Breast epithelium (tissue), 4 donors: ENCODE measurements around the gene SERPINB8. TPM values are rescaled to one million over a fixed set of nuclear protein-coding genes. Genes with fewer than 3 reads are reported as not detected.

ENCODE experiments used
- DNase-seq, 2 donors: peaks; one replicate each; pipeline ENCODE4 v3.0.0-alpha.2; 2019; ENCODE audit warnings: low spot score in 2 of 2
- H3K27ac ChIP-seq, 2 donors: fragments of 200-600 bp; sonication (generic) in 1 of 2; one replicate each; pipeline ENCODE4 v1.5.1; 2016 to 2019; ENCODE audit warnings: mild to moderate bottlenecking in 1 of 2
- H3K27me3 ChIP-seq, 2 donors: fragments of 200-600 bp; sonication (generic) in 1 of 2; one replicate each; pipeline versions ENCODE4 v1.5.1 to v1.6.0; 2017 to 2019; ENCODE audit warnings: control low read depth in 1 of 2, mild to moderate bottlenecking in 1 of 2
- H3K36me3 ChIP-seq: fragments of 200-600 bp; one replicate; pipeline ENCODE4 v1.5.1; 2019
- H3K4me1 ChIP-seq, 2 donors: fragments of 200-600 bp; sonication (generic); one replicate each; pipeline ENCODE4 v1.5.1; 2016 to 2019; ENCODE audit warnings: control low read depth in 1 of 2
- H3K4me3 ChIP-seq, 3 donors: fragments of 200-600 bp; sonication (generic); 1 replicate in 2 of 3; 2 replicates in 1 of 3; pipeline ENCODE4 v1.5.1; 2016 to 2019; ENCODE audit warnings: mild to moderate bottlenecking in 3 of 3, moderate library complexity in 2 of 3
- H3K9me3 ChIP-seq, 2 donors: fragments of 200-600 bp; sonication (generic) in 1 of 2; one replicate each; pipeline ENCODE4 v1.5.1; 2016 to 2019; ENCODE audit warnings: control low read depth in 1 of 2
- POLR2A ChIP-seq: fragments of 450-650 bp; IDR thresholded peaks from one replicate; pipeline ENCODE4 v1.6.1; 2016; ENCODE audit warnings: antibody characterized with exemption, mild to moderate bottlenecking, moderate library complexity
- POLR2AphosphoS5 ChIP-seq, 3 donors: sonication (generic); formaldehyde crosslinking; IDR thresholded peaks; one replicate each; pipeline ENCODE4 v1.6.1; 2017; ENCODE audit warnings: antibody characterized with exemption in 3 of 3
- intact Hi-C: fragments of 100-400 bp; cut with DNase I; formaldehyde crosslinking; loops from one replicate; pipeline ENCODE4 v1.15.1; 2023; ENCODE audit warnings: low total_unique reads
- total RNA-seq, 3 donors: library from RNA; depleted of rRNA; stranded (reverse); fragments of >200 nt; gene quantifications; one replicate each; pipeline ENCODE4 v1.1.0, GENCODE V29; 2016
- TF ChIP-seq, protein P1 (sequence below), 3 donors: fragments of 450-650 bp; IDR thresholded peaks; one replicate each; pipeline ENCODE4 v1.5.1; 2016 to 2017; ENCODE audit warnings: antibody characterized with exemption in 3 of 3, mild to moderate bottlenecking in 3 of 3, moderate library complexity in 3 of 3

SERPINB8 gene
- total RNA-seq, 3 donors from 2014 or later = 13.1 to 16.0 (median 13.5) TPM

DNA sequence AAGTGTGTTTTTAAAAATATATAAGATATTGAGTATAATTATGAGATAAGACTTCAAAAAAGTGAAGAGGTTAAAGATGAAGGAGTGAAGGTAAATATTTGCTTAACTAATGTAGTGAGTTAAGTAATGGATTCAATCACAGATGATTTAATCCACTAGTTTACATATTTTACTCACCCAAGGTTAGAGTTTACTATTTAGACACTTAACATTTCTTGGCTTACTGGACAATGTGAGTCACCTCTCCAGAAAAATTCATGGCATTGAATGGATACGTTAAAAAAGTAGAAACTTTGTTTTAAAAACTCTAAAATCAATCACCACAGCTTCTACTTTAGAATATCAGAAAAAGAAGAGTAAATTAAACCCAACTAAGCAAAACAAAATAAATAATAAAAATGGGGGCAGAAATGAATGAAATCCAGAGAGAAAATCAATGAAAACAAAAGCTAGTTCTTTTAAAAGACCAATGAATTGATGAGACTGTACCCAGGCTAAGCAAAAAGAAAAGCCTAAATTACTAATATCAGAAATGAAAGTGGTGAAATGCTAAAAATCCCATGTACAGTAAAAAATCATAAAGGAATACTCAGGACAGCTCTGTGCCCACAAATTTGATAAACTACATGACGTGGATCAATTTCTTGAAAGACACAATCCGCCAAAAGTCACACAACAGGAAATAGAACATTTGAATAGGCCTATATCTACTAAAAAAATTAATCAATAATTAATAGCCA lies 22.7 kb upstream of the SERPINB8 start:
- no peak for DNase-seq
- Histone ChIP-seq H3K4me3 (no peak overlapping the region), H3K27me3 (no peaks in the 10 kb centered on the region), H3K27ac (no peak overlapping the region), H3K4me1 (no peaks in the 10 kb centered on the region), H3K9me3 (peaks cover 0 to 7% of the 10 kb centered on the region in 2 donors), H3K36me3 (no peaks in the 10 kb centered on the region)
- intact Hi-C loops = no loop called here
- TF ChIP-seq, protein P1, sequence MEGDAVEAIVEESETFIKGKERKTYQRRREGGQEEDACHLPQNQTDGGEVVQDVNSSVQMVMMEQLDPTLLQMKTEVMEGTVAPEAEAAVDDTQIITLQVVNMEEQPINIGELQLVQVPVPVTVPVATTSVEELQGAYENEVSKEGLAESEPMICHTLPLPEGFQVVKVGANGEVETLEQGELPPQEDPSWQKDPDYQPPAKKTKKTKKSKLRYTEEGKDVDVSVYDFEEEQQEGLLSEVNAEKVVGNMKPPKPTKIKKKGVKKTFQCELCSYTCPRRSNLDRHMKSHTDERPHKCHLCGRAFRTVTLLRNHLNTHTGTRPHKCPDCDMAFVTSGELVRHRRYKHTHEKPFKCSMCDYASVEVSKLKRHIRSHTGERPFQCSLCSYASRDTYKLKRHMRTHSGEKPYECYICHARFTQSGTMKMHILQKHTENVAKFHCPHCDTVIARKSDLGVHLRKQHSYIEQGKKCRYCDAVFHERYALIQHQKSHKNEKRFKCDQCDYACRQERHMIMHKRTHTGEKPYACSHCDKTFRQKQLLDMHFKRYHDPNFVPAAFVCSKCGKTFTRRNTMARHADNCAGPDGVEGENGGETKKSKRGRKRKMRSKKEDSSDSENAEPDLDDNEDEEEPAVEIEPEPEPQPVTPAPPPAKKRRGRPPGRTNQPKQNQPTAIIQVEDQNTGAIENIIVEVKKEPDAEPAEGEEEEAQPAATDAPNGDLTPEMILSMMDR (IDR thresholded peaks at IDR 0.05) = no peak
- TF ChIP-seq POLR2A = no peak
- TF ChIP-seq POLR2AphosphoS5 (IDR thresholded peaks at IDR 0.05) = no peak

DNA sequence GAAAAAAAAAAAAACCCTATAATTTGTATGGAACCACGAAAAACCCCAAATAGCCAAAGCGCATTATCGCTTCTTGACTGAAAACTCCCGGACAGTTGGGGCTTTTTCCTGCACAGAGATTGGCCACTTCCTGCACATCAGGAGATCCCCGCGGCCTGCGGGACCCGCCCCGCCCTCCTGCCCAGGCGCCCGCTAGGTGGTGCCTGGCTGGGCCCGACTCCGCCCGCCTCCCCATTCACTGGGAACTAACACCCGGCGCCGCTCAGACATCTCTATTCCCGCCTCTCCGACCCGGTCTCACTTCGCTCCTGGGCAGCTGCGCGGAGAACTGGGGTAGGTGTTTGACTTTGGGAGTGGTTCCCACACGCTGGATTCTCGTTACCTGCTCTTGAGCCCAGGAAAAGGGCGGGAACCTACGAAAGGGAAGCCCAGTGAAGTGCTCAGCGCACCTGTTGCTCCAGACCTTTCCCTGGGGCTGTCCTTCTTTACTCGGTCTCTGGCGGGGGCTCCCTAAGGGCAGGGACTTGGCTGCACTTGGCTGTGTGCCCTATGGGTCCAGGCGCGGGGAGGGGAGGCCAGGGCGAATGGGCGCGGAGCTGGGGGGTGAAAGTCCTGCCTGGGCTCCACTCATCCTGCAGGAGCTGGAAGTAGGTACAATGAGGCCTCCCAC lies 20.7 kb upstream of the SERPINB8 start, which contains the start of gene HMSD:
Gene HMSD (plus strand): TSS at position 234 of the 670 bp plus-strand sequence. CDS start 4,155 bp downstream, outside the sequence.
- no peaks in the 10 kb centered on the region for H3K4me1 ChIP-seq
- H3K27ac ChIP-seq = no peak within 1 kb of the TSS
- H3K9me3 ChIP-seq = peaks cover 0 to 7% of the 10 kb centered on the region in 2 donors
- intact Hi-C loops = no loop called here
- no peaks in the 10 kb centered on the region for H3K27me3 ChIP-seq
- TF ChIP-seq POLR2AphosphoS5 (IDR thresholded peaks at IDR 0.05) (no peak), POLR2A (no peak)
- TF ChIP-seq, protein P1 (IDR thresholded peaks at IDR 0.05) = no peak
- DNase-seq = no peak
- H3K36me3 ChIP-seq = no peaks in the 10 kb centered on the region
- peak within 1 kb of the TSS; percentile 10 to 56 (median 25) for H3K4me3 ChIP-seq

DNA sequence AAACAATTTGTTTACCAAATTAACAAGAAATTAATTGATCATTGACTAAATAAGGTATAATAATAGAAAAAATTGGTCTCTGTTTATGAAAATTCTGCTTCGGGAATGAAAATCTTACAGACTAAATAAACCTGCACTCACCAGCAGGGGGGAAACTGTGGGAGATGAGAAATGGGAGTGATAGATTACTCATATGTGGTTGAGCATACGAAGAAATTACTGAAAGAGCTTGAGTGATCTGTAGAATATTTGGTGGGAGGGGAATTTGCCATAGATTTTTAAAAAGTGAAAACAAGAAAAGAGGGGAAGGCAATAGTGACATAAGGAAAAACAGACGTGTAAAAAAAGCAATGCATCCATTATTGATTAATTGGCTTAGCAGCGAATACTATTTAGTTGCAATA lies 18.6 kb upstream of the SERPINB8 start:
- Histone ChIP-seq H3K27ac (no peak overlapping the region), H3K9me3 (no peaks in the 10 kb centered on the region), H3K4me3 (no peak overlapping the region), H3K27me3 (peaks cover 0 to 8% of the 10 kb centered on the region in 2 donors), H3K36me3 (no peaks in the 10 kb centered on the region), H3K4me1 (no peaks in the 10 kb centered on the region)
- no peak for DNase-seq
- TF ChIP-seq POLR2AphosphoS5 (IDR thresholded peaks at IDR 0.05) = no peak
- TF ChIP-seq POLR2A = no peak
- intact Hi-C loops = no loop called here

DNA sequence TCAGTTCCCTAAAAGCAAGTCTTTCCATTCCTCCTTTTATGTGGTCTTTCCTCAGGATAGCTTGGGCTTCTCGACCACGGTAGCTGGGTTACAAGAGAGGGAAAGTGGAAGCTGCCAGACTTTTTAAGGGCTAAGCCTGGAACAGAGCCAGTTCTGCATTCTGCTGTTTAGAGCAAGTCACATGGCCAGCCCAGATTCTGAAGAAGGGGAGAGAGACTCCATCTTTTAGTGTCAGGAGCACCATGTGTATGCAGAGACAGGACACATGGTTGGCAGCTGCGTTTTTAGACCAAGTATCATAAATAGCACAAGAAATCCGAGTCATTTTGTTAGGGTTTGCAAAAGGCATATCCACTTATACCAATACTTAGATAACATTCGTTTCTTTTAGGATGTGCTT lies 16.1 kb upstream of the SERPINB8 start:
- H3K4me3 ChIP-seq = no peak overlapping the region
- no peaks in the 10 kb centered on the region for H3K36me3 ChIP-seq
- H3K27ac ChIP-seq = no peak overlapping the region
- TF ChIP-seq POLR2AphosphoS5 (IDR thresholded peaks at IDR 0.05) = no peak
- TF ChIP-seq, protein P1 (IDR thresholded peaks at IDR 0.05) = no peak
- no peak for TF ChIP-seq POLR2A
- H3K27me3 ChIP-seq = peaks cover 0 to 14% of the 10 kb centered on the region in 2 donors
- no peaks in the 10 kb centered on the region for H3K4me1 ChIP-seq
- no peak for DNase-seq
- no peaks in the 10 kb centered on the region for H3K9me3 ChIP-seq
- intact Hi-C loops = no loop called here

DNA sequence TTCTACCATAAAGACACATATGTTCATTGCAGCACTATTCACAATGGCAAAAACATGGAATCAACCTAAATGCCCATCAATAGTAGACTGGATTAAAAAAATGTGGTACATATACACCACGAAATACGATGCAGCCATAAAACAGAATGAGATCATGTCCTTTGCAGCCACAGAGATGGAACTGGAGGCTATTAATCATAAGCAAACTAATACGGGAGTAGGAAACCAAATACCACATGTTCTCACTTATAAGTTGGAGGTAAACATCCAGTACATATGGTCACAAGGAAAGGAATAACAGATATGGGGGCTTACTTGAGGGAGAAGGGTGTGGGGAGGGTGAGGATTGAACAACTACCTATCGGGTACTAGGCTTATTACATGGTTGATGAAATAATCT lies 13.1 kb upstream of the SERPINB8 start:
- TF ChIP-seq, protein P1 (IDR thresholded peaks at IDR 0.05) = no peak
- no peak for TF ChIP-seq POLR2AphosphoS5 (IDR thresholded peaks at IDR 0.05)
- TF ChIP-seq POLR2A = no peak
- peaks cover 0 to 14% of the 10 kb centered on the region in 2 donors for H3K27me3 ChIP-seq
- intact Hi-C loops = no loop called here
- H3K27ac ChIP-seq = no peak overlapping the region
- no peaks in the 10 kb centered on the region for H3K4me1 ChIP-seq
- H3K36me3 ChIP-seq = no peaks in the 10 kb centered on the region
- no peak overlapping the region for H3K4me3 ChIP-seq
- no peak for DNase-seq
- no peaks in the 10 kb centered on the region for H3K9me3 ChIP-seq
